Right lung (tissue), 5 donors: ENCODE data around the gene UBE2E2. TPM values are rescaled to one million over a fixed set of nuclear protein-coding genes. Genes with fewer than 3 reads are reported as not detected.

Source experiments
- DNase-seq, 2 donors: peaks; one replicate each; pipeline ENCODE4 v3.0.0-alpha.2; 2013
- polyA plus RNA-seq, 5 donors: library from polyadenylated mRNA; unstranded; fragments of 120-200 nt; gene quantifications; one replicate each; pipeline versions ENCODE4 v1.2.1 to v1.2.3, GENCODE V29; 2013; ENCODE audit warnings: inconsistent platforms in 1 of 5, low replicate concordance in 1 of 5; ENCODE audit not compliant: insufficient read length in 5 of 5, insufficient read depth in 1 of 5

Gene UBE2E2
- polyA plus RNA-seq, 5 donors: 39.8 to 58.8 (median 52.1) TPM

DNA sequence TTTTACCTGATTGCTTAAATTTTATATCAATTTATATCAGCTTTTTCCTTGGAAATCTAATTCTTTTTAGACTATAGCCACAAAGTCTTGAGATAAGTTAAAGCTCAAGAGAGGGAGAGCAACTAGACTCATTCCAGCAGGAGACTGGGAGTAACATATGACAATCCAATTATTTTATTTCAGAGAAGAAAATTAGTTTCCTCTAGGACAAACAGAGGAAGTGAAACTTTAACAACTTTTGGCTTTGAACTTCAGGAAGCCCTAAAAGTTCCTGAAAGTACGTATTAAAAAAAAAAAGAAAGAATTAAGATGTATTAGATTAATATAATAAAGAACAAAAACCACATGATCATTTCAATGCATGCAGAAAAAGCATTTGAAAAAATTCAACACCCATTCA lies 13.9 kb upstream of the UBE2E2 start:
- no peak for DNase-seq

DNA sequence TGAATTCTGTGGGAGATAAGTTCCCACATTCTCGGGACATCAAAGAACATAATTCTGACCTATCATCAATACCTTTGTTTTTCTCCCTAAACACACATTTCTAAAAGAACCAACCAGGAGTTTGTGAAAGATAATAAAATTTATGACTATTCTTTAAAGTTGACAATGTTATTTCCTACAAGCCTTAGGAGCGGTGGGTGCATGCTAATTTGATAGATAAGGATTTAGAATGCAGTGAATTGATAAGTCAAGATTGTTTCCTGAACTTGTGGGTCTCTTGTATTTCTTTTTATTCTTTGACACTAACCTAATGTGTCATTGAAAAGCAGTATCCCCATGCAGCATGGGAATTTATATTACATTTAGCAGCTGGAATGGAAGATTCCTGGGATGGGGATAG lies 10.3 kb upstream of the UBE2E2 start:
- DNase-seq: no peak

DNA sequence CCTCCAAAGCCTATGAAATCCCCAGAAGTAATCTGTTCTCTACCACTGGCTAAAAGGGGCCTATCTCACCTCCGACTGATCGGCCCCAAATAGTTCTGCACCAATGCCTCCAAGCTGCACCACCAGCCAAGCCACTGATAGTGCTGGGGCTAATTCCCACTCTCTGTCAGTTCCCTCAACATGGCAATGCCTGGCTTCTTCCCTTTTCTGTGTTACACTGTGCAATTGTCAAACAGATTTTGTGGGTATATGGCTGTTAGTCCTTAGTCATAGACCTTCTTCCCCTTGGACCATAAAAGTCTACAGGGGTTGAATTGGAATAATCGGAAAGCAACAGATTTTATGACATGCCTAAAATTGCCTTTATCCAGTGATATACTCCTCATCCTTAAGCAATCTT lies 9.3 kb upstream of the UBE2E2 start:
- DNase-seq: no peak

DNA sequence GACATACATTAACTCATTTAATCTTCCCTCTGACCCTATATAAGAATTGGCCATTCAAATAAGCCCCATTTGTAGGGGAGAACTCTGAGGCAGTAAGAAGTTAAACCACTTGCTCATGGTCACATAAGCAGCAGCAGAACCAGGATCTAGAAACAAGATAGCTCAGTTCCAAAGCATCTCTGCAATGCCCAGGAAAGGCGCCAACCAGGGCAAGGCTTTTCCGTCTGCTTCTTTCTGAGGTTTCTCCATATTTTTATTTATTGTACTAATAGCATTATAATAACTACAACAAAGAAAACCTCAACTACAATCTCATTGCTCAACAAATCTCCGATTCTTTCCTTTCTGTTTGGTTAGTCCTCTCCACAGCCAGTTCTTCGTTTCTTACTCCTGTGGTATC lies 4.3 kb upstream of the UBE2E2 start:
- DNase-seq: no peak

DNA sequence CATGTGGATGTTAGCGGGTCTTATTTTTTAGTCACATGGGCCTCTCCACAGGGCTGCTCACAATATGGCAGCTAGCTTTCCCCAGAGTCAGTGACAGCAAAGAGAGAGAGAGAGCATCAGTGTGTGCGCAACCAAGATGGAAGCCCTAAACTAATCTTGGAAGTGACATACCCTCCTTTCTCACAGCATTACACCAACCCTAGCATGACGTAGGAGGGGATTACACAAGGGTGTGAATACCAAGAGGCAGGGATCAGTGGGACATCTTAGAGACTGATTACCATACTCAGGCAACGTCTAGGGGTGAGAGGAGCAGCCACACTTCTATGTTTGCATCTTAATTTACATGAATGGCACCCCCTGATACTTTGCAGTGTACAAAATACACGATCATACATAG lies 3.5 kb upstream of the UBE2E2 start:
- no peak for DNase-seq

DNA sequence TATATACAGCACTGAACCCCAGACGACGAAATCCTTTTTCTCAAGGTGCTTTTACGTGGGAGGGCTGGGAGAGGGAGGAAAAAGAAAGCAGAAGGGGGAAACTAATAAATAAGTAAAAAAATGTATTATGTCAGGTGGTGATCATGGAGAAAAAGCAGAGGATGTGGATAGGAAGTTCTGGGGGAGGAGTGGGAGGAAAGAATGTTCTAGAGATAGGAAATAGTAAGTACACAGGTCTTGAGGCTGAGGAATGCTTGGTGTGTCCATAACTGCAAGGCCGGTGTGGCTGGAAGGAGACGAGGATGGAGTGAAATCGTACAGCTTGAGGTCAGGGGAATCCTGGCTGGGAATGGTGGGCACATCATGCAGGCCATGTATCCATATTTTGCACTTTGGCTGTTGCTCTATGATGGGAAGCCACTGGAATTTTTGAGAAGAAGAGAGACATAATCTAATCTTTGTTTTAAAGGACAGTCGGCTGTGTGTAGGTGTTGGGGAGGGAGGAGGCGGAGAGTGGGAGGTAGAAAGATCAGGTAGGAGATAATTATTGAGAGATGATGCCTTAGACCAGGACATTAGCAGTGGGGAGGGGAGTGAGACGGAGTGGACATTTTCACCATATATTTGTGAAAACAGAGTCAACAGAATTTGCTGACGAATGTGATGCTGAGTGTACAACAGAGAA lies 1.8 kb upstream of the UBE2E2 start:
- DNase-seq: no peak

DNA sequence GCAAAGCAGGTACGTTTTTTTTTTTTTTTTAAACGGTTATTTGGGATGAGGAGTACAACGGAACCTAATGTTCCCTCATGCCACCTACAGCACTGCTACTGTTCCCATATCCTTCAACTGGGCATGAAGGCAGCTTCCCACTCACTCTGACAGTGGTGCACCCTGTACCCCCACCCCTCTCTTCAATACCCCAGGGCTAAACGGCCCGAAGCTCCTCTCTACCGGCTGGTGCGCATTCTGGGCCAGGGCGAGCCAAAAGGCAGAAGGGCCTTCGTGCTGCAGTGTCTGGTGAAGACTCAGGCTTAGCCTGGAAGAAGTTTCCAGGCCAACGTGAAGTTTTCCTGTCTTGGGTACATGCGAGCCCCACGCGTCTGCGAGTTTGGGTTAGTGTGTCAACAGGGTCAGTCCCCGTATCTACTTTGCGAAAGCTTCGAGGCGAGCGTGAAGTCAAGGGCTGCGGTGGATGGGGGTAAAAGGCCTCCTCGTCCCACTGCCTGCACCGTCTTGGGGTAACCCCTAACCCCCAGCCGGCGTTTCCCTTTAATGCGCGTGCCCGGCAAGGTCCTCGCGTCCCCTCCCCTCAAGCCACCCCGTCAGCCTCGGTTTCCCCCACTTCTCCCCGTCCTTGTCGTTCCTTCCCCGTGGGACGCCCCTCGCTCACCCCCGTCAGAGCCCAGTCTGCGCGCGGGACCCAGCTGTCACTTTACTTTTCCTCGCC lies 765 bp upstream of the UBE2E2 start:
- DNase-seq: peak; percentile 70 to 71

DNA sequence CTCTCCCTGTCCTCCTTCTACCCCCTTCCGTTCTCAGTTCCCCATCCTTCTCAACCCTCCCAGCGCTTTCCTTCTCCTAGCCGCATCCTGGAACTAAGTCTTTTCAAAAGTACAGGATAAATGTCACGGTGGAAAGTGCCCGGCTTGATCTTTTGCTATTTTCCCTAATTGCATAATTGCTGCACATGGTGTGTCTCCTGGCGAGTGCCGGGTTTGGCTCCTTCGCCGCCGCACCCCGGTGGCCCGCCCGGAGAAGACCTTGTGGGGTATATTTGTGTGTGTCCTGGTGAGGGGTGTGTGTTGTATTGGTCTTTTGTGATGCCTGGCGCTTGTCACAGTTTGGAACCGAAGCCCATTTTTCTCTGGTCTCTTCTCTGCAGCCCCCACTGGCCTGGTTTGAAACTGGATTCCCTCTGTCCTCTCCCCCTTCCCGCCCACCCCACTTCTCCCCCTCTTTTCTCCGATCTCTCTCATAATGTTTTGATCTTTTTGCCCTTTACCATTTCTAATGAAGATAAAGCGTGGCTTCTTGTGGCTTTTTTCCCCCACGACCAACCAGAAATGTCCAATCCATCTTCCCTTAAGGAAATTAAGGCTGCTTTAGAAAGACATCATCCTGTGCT lies 692 bp downstream of the UBE2E2 start:
- peak; percentile 34 to 36 for DNase-seq

DNA sequence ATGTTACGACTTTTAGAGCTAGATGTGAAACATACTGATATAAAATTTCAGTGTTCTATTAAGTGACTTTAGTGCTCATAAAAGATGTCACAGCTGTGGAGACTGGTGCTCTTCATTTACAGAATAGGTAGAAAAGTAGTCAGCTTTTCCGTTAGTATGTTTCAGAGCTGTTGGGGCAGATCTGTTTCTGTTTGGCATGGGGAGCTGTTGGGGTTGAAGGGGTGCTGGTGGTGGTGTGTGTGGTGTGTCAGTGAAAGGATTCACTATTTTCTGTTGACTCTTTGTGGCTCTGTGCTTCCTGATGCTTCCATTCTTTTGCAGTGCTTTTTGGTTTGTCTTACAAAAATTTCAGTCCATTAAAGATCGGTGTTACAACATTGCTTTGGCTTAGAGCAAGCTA lies 3.2 kb downstream of the UBE2E2 start:
- no peak for DNase-seq

DNA sequence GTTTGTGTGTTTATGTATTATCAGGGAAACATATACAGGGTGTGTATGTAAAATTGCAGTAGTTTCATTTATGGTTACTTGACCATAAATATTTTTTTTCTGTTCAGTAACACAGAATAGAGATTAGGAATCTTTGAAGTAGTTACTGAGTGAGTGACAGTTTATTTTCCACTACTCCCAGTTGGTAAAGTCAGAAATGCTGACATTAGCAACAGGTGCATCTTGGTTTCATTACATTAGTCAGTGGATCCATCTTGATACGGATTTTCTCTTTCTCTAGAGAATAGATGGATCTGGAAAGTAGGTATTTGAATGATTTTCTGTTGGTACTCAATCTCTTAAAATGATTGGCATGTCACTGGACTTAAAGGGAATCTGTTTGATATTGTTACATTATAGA lies 6.0 kb downstream of the UBE2E2 start:
- no peak for DNase-seq

DNA sequence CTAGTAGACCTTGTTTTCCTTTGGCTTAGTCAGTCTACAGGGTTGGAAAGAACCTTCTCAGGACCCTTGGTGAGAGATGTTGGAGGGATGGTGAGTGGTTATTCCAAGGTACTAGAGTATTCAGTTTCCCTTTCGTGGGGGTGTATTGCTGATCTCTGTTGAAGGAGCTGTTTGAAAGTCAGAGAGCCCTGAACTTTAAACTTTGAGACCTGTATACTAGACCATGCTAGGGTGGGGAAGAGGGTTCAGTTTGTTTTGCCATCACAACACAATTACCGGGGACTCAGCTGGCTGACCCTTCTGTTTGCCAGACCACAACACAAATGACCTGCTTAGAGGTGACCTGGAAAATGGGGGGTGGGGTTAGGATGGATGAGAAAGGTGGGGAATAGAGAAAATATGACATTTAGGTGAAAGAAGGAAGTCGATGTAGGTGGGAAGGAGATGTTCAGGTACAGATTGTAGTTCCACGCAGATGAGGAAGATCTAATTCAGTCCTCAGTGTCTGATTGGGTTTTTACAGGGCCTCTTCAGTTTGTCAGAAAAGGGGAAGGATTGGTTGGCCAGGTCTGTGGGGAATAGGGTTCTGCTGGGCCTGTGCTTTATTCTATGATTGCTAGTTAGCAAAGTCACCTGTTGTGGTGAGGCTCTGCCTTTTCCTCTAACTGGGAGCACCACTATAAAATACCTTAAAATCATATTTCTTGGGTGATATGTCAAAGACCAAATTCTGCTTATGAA lies 6.8 kb downstream of the UBE2E2 start:
- DNase-seq: no peak

DNA sequence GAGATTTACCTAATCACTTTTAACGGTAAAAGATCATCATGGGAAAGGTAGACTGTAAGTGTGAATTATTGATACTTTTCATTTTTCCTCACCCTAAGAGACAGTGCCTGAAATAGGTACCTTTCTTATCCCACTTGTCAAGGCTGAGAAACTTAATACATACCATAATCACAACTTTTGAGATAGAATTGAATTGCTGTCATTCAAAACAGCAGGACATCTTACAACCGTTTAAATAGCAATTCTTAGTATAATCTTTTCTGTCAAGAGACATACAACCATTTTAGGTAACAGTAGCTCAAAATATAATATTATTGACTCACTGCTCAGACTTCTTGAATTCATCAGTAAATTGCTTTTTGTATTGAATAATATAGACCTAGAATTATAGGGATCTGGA lies 10.7 kb downstream of the UBE2E2 start:
- no peak for DNase-seq

DNA sequence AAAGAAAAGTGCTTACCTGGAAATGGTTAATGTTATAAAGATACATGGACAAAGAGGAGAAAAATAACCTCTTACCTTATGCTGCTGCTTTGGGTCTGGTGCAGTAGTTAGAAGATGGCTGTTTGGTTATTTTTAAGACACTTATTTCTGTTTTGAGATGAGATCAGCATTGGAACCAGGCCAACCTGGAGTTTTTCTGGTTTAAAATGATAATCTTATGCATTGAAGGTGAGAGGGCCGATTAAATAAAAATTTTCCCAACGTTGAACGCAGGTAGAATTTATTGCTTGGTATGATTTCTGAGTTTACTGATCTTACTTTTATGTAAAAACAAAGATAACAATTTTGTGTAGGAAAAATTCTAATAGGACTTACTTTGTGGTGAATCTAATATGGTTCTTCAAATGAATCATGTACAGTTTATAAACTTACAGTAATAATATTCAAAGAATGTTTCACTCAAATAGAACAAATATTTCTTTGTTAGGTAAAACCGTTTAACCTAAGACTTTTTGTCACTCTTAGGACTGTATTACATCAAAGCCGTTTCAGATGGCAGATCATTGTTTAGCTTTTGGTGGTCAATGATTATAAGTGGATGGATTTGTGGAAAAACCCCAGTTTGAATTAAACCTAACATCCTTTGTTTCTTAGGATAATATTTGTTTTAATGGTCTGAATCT lies 14.9 kb downstream of the UBE2E2 start:
- DNase-seq: no peak

DNA sequence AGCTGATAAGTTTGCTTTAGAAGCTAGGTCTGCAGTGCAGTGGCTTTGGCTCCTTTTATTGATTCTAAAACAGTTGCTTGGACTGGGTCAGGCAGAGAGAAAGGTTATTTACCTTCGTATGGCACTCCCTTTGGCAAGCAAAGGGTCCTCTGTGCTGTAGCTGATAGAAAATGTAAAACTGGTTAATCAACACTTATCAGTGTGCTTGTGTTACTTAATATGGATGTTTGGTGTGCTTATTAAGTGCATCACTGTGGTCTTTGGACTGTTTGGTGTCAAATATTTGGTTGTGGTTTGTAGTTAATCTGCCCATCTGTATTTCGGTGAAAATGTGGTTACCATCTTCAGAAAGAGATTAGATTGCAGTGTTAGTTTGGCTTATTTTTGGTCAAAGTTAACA lies 16.0 kb downstream of the UBE2E2 start:
- DNase-seq: no peak

DNA sequence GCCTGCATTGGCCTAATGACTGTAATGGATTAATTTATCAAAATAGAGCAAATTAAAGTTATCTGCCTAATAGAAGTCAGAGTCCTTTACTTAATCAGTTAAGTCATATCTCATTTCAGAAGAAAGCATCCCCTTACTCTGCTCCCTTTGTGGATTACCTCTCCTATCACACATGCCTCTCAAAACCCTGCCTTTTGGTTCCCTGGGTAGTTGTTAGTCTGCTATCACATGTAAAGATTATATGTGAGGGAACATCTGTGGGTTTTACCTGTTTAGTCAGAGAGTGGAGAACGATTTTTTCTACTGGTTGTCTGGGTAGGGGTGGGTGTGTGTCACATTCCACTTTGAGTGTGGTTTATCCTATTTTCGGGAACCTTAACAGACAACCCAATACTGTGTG lies 16.4 kb downstream of the UBE2E2 start:
- no peak for DNase-seq

DNA sequence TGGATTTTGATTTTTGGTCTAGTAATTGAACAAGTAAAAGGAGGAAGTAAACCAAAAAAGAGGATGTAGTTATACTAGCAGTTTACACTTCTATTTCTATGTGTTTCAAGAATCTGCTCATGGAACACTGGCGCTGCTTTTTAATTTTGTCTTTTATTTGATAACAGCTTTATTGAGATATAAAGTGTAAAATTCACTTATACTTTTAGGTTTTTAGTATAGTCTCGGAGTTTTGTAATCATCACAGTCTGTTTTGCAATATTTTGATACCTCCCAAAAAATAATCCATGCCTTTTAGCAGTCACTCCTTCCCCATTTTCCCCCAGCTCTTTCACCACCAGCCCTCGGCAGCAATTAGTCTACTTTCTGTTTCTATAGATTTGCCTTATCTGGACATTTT lies 18.0 kb downstream of the UBE2E2 start:
- DNase-seq: no peak

DNA sequence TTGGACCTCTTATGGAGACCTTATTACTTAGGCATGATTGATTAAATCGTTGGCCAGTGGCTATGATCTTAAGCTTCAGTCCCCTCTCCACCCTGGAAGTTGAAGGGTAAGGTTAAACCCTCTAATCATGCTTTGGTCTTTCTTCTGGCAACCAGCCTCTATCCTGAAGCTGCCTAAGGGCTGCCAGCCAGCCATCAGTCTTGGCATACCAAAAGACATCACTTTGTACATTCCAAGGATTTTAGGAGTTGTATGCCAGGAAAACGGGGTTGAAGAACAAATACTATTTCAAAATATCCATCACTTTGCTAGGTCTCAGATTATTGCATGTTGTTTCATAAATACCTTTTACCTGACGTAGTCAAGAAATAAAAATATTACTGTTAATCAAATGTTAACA lies 28.9 kb downstream of the UBE2E2 start:
- DNase-seq: no peak

DNA sequence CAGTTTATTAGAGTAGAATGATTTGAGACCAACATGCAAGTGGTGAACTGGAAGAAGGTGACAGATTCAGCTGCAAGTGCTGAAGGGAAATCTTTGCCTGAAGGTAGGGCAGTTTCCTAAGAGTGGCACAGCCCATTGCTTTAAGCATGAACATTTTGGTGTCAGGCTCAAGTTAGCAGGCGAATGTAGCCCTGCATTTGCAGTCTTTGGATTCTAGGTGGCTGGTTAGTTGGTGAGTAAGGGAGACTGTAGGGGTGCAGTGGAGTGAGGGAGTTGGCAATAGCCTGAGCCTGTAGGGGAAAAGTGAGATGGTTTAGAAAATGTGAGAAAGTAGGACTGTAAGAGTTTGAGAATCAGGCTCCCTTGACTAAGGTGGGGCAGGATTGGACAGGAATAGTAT lies 29.7 kb downstream of the UBE2E2 start:
- DNase-seq: no peak

DNA sequence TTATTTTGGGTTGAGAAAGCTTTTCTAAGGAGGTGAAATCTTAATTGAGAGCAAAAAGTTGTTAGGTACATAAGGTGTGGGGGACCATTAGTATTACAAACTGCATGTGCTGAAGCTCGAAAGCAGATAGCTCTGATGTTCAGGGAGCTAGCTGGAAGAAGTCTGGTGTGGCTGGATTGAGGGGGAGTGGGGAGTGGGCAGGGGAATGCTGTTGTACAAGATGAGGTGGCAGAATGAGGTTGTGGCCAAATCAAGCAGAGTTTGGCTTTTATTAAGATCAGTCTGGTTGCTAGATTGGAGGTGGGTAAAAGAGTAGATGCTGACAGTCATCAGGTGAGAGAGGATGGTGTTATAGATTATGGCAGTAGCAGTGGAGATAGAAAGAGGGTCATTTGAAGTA lies 32.1 kb downstream of the UBE2E2 start:
- no peak for DNase-seq

DNA sequence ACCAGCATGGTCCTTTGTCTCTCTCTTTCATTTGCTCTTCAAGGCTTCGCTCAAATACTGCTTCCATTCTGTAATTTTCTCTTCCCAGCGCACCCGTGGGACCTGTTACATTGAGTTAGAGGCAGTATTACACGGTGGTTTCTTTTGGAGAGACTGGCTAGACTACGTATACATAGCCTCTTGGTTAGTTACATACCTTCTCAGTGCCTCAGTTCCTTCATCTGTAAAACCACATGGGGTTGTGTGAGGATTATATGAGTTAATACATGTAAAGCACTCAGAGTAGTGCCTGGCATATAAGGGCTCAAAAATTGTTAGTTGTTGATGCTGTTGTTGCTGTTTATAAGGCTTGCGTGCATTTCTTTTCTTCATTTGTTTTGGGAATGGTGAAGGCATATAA lies 33.8 kb downstream of the UBE2E2 start:
- DNase-seq: no peak

DNA sequence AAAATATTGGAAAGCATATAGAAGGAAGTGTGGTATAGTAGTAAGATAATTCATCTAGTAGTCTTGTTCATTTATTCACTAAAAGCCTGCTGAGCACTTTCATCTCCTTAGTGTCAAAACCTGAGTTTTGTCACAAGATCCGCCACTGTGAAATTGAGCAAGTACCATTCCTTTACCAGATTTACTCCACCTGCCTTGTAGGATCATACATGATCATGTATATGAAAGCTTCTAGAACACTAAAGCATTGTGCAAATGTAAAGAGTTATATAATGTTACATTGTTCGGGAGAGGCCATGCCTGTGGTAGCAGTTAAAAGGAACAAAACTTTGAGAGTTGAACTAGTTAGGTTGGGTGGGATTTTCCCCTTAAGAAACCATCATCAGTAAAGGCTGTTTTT lies 35.0 kb downstream of the UBE2E2 start:
- DNase-seq: no peak

DNA sequence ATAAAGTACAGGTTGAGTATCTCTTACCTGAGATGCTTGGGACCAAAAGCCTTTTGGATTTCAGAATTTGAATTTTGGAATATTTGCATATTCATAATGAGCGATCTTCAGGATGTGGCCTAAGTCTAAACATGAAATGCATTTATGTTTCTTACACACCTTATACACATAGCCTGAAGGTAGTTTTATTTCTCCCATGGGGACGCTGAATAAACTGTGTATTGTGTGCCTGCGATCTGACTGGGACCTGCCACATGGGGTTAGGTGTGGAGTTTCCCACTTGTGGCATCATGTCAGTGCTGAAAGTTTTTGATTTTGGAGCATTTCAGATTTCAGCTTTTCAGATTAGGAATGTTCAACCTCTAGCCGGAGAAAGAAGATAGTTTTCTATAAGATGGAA lies 35.5 kb downstream of the UBE2E2 start:
- no peak for DNase-seq
